DND-41 (cell line): ENCODE results near the gene SLC24A4.

Experiments used
- ATAC-seq: fragments of 200-7000 bp; cut with Tn5 transposase; 3 replicates; pipeline ENCODE4 v1.9.1; 2021; ENCODE audit warnings: low read depth; ENCODE audit not compliant: insufficient read depth
- DNase-seq: peaks from one replicate; pipeline ENCODE4 v3.0.0-alpha.2; 2020
- H2AFZ ChIP-seq: 2 replicates; pipeline ENCODE4 v1.6.0; 2012; ENCODE audit warnings: low read depth, low read length
- H3K27ac ChIP-seq: 2 replicates; pipeline ENCODE4 v1.5.1; 2012; ENCODE audit warnings: low read length, inconsistent platforms
- H3K27me3 ChIP-seq: fragments of 200-600 bp; sonication (generic); 2 replicates; pipeline ENCODE4 v1.6.0; 2012; ENCODE audit warnings: low read length, mild to moderate bottlenecking, inconsistent platforms; ENCODE audit not compliant: insufficient read depth, poor library complexity
- H3K36me3 ChIP-seq: 2 replicates; pipeline ENCODE4 v1.5.1; 2012; ENCODE audit warnings: low read length, inconsistent platforms; ENCODE audit not compliant: insufficient read depth
- H3K4me1 ChIP-seq: 2 replicates; pipeline ENCODE4 v1.5.1; 2012; ENCODE audit warnings: mild to moderate bottlenecking, low read length; ENCODE audit not compliant: insufficient read depth
- H3K4me2 ChIP-seq: 2 replicates; pipeline ENCODE4 v1.6.0; 2012; ENCODE audit warnings: mild to moderate bottlenecking, moderate library complexity, low read length, inconsistent platforms; ENCODE audit not compliant: insufficient read depth
- H3K4me3 ChIP-seq, 2 experiments: fragments of 200-600 bp in 1 of 2; shearing (Covaris generic) in 1 of 2; 2 replicates each; pipeline ENCODE4 v1.5.1; 2012 to 2016; ENCODE audit warnings: inconsistent platforms in 2 of 2, low read length in 2 of 2, mild to moderate bottlenecking in 2 of 2, low read depth in 1 of 2, moderate library complexity in 1 of 2
- H3K79me2 ChIP-seq: 2 replicates; pipeline ENCODE4 v1.6.0; 2012; ENCODE audit warnings: low read length, inconsistent platforms; ENCODE audit not compliant: insufficient read depth
- H3K9ac ChIP-seq: 2 replicates; pipeline ENCODE4 v1.6.0; 2012; ENCODE audit warnings: low read depth, mild to moderate bottlenecking, inconsistent platforms, low read length, moderate library complexity
- H3K9me3 ChIP-seq: 2 replicates; pipeline ENCODE4 v1.5.1; 2012; ENCODE audit warnings: low read length, moderate library complexity, mild to moderate bottlenecking, inconsistent platforms; ENCODE audit not compliant: insufficient read depth, severe bottlenecking
- H4K20me1 ChIP-seq: 2 replicates; pipeline ENCODE4 v1.6.0; 2012; ENCODE audit warnings: low read length; ENCODE audit not compliant: insufficient read depth
- CTCF ChIP-seq: IDR thresholded peaks from 2 replicates; pipeline ENCODE4 v1.5.1; 2012; ENCODE audit warnings: borderline replicate concordance, low read length, moderate library complexity, mild to moderate bottlenecking; ENCODE audit not compliant: poor library complexity, severe bottlenecking; ENCODE audit errors: extremely low read depth
- EZH2 ChIP-seq: IDR thresholded peaks from 3 replicates; pipeline ENCODE4 v1.6.1; 2012; ENCODE audit warnings: borderline replicate concordance, low read depth, mild to moderate bottlenecking, moderate library complexity, low read length, inconsistent platforms; ENCODE audit not compliant: severe bottlenecking

SLC24A4 gene

GRCh38 chr14:92493492-92493891 is 170.5 kb downstream of the SLC24A4 start:
- Histone ChIP-seq H3K27ac (no peak overlapping the region), H3K9ac (no peak overlapping the region), H3K4me2 (no peak overlapping the region), H2AFZ (no peak overlapping the region), H3K27me3 (no peaks in the 10 kb centered on the region), H3K4me3 (no peak overlapping the region), H3K36me3 (no peaks in the 10 kb centered on the region), H3K4me1 (no peaks in the 10 kb centered on the region), H3K9me3 (no peaks in the 10 kb centered on the region), H4K20me1 (no peaks in the 10 kb centered on the region), H3K79me2 (no peaks in the 10 kb centered on the region)
- DNase-seq (no peak), ATAC-seq (no peak)
- no peak for TF ChIP-seq CTCF
- no peak for TF ChIP-seq EZH2

- Histone ChIP-seq H3K9me3 (no peaks in the 10 kb centered on the region), H3K27ac (no peak overlapping the region), H3K36me3 (no peaks in the 10 kb centered on the region), H3K4me1 (no peaks in the 10 kb centered on the region), H3K79me2 (no peaks in the 10 kb centered on the region), H3K4me3 (no peak overlapping the region), H3K9ac (no peak overlapping the region), H3K27me3 (no peaks in the 10 kb centered on the region), H4K20me1 (no peaks in the 10 kb centered on the region), H2AFZ (no peak overlapping the region), H3K4me2 (no peak overlapping the region)
- no peak for TF ChIP-seq EZH2
- TF ChIP-seq CTCF = no peak
- ATAC-seq (no peak), DNase-seq (no peak)
Observed at GRCh38 chr14:92494512-92494911, 171.5 kb downstream of the SLC24A4 start.

- no peaks in the 10 kb centered on the region for H4K20me1 ChIP-seq
- H2AFZ ChIP-seq = no peak overlapping the region
- no peak overlapping the region for H3K4me2 ChIP-seq
- no peaks in the 10 kb centered on the region for H3K4me1 ChIP-seq
- no peak overlapping the region for H3K27ac ChIP-seq
- no peaks in the 10 kb centered on the region for H3K36me3 ChIP-seq
- DNase-seq (no peak), ATAC-seq (no peak)
- no peak for TF ChIP-seq CTCF
- no peak for TF ChIP-seq EZH2
- H3K4me3 ChIP-seq = no peak overlapping the region
- H3K79me2 ChIP-seq = no peaks in the 10 kb centered on the region
- H3K9ac ChIP-seq = no peak overlapping the region
- H3K9me3 ChIP-seq = no peaks in the 10 kb centered on the region
- no peaks in the 10 kb centered on the region for H3K27me3 ChIP-seq
Observed at GRCh38 chr14:92495027-92495426, 172.1 kb downstream of the SLC24A4 start.
